ENCODE results near the gene MYO1A.
A peak's percentile ranks its signal among the peaks of the same experiment; 100 is the strongest.

MYO1A gene

GRCh38 chr12:57085999-57086492 lies 36.1 kb upstream of the MYO1A start (continued):
- TF ChIP-seq, protein P1, sequence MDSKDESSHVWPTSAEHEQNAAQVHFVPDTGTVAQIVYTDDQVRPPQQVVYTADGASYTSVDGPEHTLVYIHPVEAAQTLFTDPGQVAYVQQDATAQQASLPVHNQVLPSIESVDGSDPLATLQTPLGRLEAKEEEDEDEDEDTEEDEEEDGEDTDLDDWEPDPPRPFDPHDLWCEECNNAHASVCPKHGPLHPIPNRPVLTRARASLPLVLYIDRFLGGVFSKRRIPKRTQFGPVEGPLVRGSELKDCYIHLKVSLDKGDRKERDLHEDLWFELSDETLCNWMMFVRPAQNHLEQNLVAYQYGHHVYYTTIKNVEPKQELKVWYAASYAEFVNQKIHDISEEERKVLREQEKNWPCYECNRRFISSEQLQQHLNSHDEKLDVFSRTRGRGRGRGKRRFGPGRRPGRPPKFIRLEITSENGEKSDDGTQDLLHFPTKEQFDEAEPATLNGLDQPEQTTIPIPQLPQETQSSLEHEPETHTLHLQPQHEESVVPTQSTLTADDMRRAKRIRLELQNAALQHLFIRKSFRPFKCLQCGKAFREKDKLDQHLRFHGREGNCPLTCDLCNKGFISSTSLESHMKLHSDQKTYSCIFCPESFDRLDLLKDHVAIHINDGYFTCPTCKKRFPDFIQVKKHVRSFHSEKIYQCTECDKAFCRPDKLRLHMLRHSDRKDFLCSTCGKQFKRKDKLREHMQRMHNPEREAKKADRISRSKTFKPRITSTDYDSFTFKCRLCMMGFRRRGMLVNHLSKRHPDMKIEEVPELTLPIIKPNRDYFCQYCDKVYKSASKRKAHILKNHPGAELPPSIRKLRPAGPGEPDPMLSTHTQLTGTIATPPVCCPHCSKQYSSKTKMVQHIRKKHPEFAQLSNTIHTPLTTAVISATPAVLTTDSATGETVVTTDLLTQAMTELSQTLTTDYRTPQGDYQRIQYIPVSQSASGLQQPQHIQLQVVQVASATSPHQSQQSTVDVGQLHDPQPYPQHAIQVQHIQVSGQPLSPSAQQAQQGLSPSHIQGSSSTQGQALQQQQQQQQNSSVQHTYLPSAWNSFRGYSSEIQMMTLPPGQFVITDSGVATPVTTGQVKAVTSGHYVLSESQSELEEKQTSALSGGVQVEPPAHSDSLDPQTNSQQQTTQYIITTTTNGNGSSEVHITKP (tag by site-specific recombination; IDR thresholded peaks at IDR 0.05), result peak; percentile 71
- TF ChIP-seq, protein P2, sequence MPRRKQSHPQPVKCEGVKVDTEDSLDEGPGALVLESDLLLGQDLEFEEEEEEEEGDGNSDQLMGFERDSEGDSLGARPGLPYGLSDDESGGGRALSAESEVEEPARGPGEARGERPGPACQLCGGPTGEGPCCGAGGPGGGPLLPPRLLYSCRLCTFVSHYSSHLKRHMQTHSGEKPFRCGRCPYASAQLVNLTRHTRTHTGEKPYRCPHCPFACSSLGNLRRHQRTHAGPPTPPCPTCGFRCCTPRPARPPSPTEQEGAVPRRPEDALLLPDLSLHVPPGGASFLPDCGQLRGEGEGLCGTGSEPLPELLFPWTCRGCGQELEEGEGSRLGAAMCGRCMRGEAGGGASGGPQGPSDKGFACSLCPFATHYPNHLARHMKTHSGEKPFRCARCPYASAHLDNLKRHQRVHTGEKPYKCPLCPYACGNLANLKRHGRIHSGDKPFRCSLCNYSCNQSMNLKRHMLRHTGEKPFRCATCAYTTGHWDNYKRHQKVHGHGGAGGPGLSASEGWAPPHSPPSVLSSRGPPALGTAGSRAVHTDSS (tag by site-specific recombination; IDR thresholded peaks at IDR 0.05), result 0 out of 2 replicates have a peak, but pooled peaks have one; percentile 10
- 0 out of 2 replicates have a peak, but pooled peaks have one; percentile 25 for TF ChIP-seq KLF17 (tag by site-specific recombination; IDR thresholded peaks at IDR 0.05)
- TF ChIP-seq MZF1 (tag by site-specific recombination; IDR thresholded peaks at IDR 0.05; ENCODE audit: borderline replicate concordance), result peak; percentile 25; the same call in 1 of the 2 replicates

DNA sequence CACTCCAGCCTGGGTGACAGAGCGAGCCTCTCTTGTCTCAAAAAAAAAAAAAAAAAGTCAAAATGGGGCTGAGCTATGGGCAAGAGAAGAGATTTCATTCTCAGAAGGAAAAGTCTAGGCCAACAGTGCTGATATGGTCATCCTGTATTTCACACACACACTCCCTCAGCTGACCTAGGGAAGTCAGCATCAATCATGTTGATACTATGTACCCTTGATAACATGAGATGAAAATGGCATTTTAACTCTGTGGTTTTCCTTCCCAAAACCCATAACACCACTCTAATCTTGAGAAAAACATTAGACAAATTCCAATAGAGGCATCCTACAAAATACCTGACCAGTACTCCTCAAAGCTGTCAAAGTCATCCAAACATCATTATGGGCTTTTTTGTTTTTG lies 30.9 kb upstream of the MYO1A start:
- ChIA-PET POLR2A (interaction anchor here (0.6 to 4.2 kb wide), 2 partner anchors 8 to 11 kb away, joined by 4 to 53 read pairs; partner anchors contain the start of gene NAB2), CTCF (interaction anchor here (0.7 to 4.5 kb wide), 5 partner anchors 11 to 107 kb away, joined by 3 to 35 read pairs (median 11); partner anchors contain the start of gene STAT6)
- Histone ChIP-seq H3K27ac (ENCODE audit: extremely low read depth, low read depth, low read length) (no peak overlapping the region), H3K4me3 (ENCODE audit: low read depth, low read length) (no peak overlapping the region), H3K9me3 (ENCODE audit: control insufficient read depth, insufficient read depth, low read depth, low read length) (no peaks in the 10 kb centered on the region), H3K4me1 (ENCODE audit: control insufficient read depth, insufficient read depth, low read length) (peaks cover 3% of the 10 kb centered on the region), H3K36me3 (ENCODE audit: control insufficient read depth in 2 of 2, insufficient read depth in 1 of 2, low read length in 2 of 2) (peaks cover 8 to 9% of the 10 kb centered on the region in 2 experiments)
- TF ChIP-seq ZNF248 (tag by site-specific recombination; IDR thresholded peaks at IDR 0.05) (no peak), SCRT2 (tag by site-specific recombination; IDR thresholded peaks at IDR 0.05) (no peak), ZNF610 (tag by site-specific recombination; IDR thresholded peaks at IDR 0.05; ENCODE audit: borderline replicate concordance) (no peak), KLF1 (tag by site-specific recombination; IDR thresholded peaks at IDR 0.05) (no peak)

GRCh38 chr12:57079821-57080220 lies 29.9 kb upstream of the MYO1A start:
- TF ChIP-seq, protein P3, sequence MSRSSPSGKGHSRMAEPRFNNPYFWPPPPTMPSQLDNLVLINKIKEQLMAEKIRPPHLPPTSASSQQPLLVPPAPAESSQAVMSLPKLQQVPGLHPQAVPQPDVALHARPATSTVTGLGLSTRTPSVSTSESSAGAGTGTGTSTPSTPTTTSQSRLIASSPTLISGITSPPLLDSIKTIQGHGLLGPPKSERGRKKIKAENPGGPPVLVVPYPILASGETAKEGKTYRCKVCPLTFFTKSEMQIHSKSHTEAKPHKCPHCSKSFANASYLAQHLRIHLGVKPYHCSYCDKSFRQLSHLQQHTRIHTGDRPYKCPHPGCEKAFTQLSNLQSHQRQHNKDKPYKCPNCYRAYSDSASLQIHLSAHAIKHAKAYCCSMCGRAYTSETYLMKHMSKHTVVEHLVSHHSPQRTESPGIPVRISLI (tag by site-specific recombination; IDR thresholded peaks at IDR 0.05), result 0 out of 2 replicates have a peak, but pooled peaks have one; percentile 28
- TF ChIP-seq SP2 (tag by site-specific recombination; IDR thresholded peaks at IDR 0.05) (no peak), ZFHX2 (tag by site-specific recombination; conservative IDR thresholded peaks at IDR 0.05) (peak; percentile 21; the same call in 1 of the 2 replicates)
- TF ChIP-seq, protein P4, sequence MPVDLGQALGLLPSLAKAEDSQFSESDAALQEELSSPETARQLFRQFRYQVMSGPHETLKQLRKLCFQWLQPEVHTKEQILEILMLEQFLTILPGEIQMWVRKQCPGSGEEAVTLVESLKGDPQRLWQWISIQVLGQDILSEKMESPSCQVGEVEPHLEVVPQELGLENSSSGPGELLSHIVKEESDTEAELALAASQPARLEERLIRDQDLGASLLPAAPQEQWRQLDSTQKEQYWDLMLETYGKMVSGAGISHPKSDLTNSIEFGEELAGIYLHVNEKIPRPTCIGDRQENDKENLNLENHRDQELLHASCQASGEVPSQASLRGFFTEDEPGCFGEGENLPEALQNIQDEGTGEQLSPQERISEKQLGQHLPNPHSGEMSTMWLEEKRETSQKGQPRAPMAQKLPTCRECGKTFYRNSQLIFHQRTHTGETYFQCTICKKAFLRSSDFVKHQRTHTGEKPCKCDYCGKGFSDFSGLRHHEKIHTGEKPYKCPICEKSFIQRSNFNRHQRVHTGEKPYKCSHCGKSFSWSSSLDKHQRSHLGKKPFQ (tag by site-specific recombination; IDR thresholded peaks at IDR 0.05), result no peak
- POLR2A ChIA-PET, result interaction anchor here (1.1 to 4.2 kb wide), 4 partner anchors 9 to 48 kb away, joined by 7 to 53 read pairs (median 26); partner anchors contain the start of genes LRP1, NAB2 and STAT6
- CTCF ChIA-PET, result interaction anchor here (0.6 to 4.5 kb wide), 13 partner anchors 9 to 228 kb away, joined by 3 to 35 read pairs (median 5); partner anchors contain the start of genes NAB2 and STAT6
- peaks cover 8 to 15% of the 10 kb centered on the region in 2 experiments for H3K36me3 ChIP-seq (ENCODE audit: control insufficient read depth in 2 of 2, insufficient read depth in 1 of 2, low read length in 2 of 2)
- H3K4me3 ChIP-seq (ENCODE audit: low read depth, low read length), result no peak overlapping the region
- H3K4me1 ChIP-seq (ENCODE audit: control insufficient read depth, insufficient read depth, low read length), result peaks cover 3% of the 10 kb centered on the region
- peak overlapping the region; percentile 42; the same call in 1 of the 2 replicates for H3K27ac ChIP-seq (ENCODE audit: extremely low read depth, low read depth, low read length)
- no peaks in the 10 kb centered on the region for H3K9me3 ChIP-seq (ENCODE audit: control insufficient read depth, insufficient read depth, low read depth, low read length)

Measured in HEK293 (cell line).